Smooth muscle cell of the brain vasculature (primary cell): ENCODE data around the gene C2.
"Not testable (repeated sequence)": the region's sequence is repeated elsewhere in the genome, so short reads cannot be mapped to it uniquely, and the experiment has no call there.

ENCODE experiments used
- DNase-seq: peaks from one replicate; pipeline ENCODE4 v3.0.0-alpha.2; 2012; ENCODE audit warnings: low read depth, low spot score

The C2 gene

DNA sequence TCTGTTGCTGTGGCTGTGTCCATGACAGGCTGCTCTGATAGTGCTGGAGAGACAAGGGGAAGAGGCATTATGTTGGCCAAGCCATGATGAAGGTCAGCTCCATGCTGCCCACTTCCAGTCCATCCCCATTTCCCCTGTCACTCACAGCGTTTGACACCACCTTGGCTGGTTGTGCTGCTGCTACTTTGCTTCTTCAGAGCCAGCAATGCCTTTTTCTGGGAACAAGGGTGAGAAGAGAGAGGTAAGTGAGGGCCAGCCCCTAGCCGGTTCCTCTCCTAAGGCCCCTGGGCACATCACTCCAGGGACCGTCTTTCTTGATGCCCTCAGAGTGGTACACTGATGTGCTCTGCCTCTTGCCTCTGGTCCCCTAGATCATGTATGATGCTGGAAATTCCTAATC lies 29.3 kb downstream of the C2 start:
- DNase-seq = no peak

GRCh38 chr6:31958412-31958740 lies 30.9 kb downstream of the C2 start:
- no peak for DNase-seq

DNA sequence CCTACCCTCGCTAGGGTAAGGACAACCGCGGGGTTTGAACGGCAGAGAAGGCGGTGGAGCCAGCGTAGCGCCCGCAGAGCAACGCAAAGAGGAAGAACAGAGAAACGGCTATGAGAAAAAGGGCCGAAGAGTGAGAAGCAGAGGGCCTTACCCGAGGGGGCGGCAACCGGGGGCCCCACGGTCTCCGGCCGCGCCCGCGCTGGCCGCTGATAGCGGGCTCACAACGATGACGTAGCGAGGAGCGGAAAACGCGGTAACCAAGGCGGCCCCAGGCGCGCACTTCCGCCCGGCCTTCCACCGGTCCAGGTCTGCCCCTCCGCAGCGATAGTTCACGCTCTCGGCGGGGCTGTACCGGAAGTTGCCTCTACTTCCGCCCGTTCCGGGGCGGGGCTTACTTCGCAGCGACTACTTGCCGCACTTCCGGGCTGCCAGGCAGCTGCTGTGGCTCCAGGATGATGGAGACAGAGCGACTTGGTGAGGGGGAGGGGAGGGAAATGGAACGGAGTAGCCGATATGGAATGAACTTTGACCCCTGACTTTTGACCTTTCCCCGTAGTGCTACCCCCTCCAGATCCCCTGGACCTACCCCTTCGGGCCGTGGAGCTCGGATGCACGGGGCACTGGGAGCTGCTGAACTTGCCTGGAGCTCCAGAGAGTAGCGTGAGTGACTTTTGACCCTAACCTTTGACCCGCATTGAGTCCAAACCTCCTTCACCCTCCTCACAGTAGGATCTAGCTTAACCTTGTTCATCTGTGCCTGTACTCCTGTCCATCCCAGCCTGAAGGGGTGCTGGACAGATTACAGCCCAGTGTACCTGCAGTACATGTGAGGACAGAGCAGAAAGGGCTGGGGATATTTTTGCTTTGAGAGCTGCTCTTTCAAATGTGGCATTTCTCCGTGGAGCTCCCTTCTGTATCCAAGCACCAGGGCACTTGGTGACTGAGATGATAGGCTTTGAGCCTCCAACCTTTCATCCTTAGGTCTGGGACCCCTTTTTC lies 31.5 kb downstream of the C2 start, which contains the start of the genes NELFE and SKIC2:
Gene NELFE (minus strand): TSS at position 231 of the 999 bp plus-strand sequence. CDS start 525 bp downstream, outside the sequence.
Gene SKIC2 (plus strand): TSS at position 435 of the 999 bp plus-strand sequence. CDS start 18 bp downstream, at position 453.
- DNase-seq = peak; percentile 92

DNA sequence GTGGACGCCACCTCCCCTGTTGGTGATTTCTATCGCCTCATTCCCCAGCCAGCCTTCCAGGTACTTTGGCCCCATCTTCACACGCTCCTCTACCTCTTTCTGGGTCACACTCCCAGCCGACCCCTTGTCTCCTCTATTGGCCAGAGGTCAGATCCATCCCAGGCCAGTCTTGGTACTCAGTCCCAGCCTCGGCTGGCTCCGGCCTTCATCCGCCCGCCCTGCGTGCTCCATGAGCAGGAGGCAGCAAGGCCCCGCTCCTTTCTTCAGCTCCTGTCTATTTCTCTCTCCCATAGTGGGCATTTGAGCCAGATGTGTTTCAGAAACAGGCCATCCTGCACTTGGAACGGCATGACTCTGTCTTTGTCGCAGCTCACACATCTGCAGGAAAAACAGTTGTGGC lies 34.1 kb downstream of the C2 start:
- no peak for DNase-seq

DNA sequence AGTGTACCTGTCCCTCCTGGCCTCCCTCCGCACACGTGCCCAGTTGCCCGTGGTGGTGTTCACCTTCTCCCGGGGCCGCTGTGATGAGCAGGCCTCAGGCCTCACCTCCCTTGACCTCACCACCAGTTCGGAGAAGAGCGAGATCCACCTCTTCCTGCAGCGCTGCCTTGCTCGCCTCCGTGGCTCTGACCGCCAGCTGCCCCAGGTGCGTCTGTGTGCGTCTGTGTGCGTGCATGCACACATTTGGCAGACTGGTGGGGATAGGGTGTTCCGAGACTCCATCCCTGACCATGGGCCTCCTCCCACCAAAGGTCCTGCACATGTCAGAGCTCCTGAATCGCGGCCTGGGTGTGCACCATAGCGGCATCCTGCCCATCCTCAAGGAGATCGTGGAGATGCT lies 36.4 kb downstream of the C2 start:
- no peak for DNase-seq

DNA sequence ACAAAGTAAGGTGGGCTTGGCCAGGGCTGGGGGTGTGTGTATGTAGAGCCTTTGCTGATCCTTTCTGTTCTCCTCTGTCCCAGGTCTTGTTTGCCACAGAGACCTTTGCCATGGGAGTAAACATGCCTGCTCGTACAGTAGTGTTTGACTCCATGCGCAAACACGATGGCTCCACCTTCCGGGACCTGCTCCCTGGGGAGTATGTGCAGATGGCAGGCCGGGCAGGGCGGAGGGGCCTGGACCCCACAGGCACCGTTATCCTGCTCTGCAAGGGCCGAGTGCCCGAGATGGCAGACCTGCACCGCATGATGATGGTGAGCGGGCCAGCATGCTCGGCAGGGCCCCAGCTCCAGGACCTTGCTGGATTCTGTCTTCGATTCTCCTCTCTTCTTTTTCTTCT lies 38.2 kb downstream of the C2 start:
- no peak for DNase-seq

- DNase-seq = no peak
Observed at GRCh38 chr6:31966506-31966905, 39.0 kb downstream of the C2 start.

GRCh38 chr6:31966997-31967925 lies 39.7 kb downstream of the C2 start:
- no peak for DNase-seq

- DNase-seq = no peak
Observed at GRCh38 chr6:31967926-31968320, 40.4 kb downstream of the C2 start.

GRCh38 chr6:31968326-31968725 lies 40.8 kb downstream of the C2 start:
- no peak for DNase-seq

- DNase-seq = no peak
Observed at GRCh38 chr6:31968791-31969711, 41.5 kb downstream of the C2 start.

DNA sequence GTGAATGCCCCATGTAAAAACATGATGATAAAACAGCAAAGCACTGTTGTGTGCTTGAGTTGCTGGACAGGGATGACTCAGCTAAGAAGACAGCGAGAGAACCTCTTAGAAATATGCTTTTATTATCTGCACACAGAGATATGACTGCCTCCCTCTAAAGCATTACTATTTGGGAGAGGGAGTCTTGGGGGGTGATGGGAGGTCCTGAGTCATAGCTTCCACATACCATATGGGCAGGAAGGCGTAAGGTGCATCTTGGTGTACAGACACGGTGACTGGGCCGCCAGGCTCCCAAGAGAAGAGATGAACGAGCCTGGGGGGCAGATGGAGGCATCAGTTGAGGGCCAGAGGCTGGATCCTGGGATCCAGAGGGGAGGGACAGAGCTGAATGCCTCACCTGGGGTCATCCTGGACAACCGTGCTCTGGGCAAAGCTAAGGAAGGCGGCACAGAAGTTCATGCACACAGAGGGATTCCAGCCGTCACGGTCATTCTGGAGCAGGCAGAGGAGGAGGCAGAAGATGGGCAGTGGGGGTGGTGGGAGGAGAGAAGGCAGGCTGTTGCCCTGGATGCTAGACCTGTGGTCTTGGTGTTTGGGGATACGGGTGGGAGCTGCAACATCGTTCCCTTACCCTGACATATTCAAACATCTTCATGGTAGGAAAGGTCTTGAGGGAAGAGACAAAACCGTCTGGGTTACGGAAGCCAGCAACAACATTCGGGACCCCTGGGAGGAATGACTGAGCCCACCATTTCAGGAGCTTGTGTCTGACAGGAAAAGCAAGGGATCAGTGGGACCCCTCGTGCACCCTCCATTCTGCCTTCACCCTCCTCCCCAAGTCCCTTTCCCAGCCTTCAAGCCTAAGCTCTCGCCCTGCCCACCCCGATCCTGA lies 42.4 kb downstream of the C2 start:
- no peak for DNase-seq

GRCh38 chr6:31970604-31971271 lies 43.2 kb downstream of the C2 start:
- no peak for DNase-seq

DNA sequence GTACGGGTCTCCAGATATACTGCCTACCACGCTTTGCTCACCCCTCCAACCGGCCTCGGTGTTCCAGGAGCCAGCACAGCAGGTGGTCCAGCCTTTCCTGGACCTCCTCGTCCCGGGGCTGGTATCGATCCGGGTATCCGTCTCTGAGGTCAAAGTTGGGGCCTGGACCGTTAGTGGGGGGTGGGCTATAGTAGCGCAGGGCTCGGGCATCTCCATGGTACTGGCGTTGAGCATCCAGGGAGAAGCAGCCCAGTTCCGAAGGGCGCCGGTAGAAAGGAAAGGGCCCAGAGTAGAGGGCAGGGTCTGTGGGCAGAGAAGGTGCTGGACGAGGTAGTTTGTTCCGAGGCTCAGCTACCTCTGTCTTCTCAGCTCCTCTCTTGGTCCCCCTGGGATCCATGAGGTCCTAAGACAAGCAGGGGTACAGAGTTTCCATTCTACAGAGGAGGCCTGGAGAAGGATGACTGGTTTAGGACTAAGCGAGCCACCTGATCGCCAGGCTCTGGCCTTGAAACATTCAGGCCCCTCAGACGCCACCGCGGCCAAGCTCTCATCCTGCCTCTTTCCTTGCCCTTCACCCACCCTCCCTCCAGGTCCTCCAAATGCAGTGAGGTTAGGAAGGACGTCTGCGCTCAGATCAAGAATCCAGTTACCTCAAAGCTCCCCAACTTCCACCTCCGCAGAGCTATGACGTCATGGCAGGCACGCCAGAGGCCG lies 43.9 kb downstream of the C2 start:
- DNase-seq = no peak

- DNase-seq = peak; percentile 97
Observed at GRCh38 chr6:31971993-31972708, 44.6 kb downstream of the C2 start, which contains the start of gene DXO. Gene DXO (minus strand): TSS chr6:31972138. CDS start chr6:31971675, 463 bp downstream.

DNA sequence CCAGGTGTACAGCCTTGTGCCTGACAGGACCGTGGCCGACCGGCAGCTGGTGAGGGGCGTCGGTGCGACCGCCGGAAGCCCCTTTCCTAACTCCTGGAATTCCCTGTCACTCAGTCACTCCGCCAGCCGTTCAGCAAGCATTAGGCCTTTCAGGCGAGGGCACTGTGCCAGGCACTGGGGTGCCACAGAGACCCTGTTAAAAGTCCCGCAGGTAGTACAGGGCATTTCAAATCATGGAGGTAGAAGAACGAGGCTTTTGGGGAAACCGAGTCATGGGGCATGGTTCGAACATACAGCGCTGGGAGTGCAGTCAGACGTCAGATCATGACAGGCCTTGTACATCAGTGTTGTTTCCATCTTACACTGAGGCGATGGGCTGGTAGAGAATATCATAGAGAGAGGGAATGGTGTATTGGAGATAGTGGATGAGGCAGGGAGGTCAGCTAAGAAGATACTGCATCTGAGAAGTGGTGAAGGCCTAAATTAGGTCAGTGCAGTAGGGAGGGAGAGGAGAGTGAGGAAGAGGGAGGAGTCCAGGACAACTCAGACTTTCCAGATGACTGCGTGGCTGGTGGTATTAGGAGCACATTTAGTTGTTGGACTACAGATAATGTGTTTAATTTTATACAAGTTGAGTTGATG lies 45.3 kb downstream of the C2 start:
- DNase-seq = no peak

- DNase-seq = not testable (repeated sequence)
Observed at GRCh38 chr6:31976065-31976464, 48.5 kb downstream of the C2 start.
